HEK293T (cell line): ENCODE measurements around the gene TBX1.

Experiments
- FOXK2 ChIP-seq: fragments of 450-650 bp; IDR thresholded peaks from 2 replicates; pipeline ENCODE4 v1.6.1; 2016; ENCODE audit warnings: mild to moderate bottlenecking
- LEF1 ChIP-seq: fragments of 450-650 bp; IDR thresholded peaks from 2 replicates; pipeline ENCODE4 v1.6.1; 2017; ENCODE audit warnings: mild to moderate bottlenecking, borderline replicate concordance

DNA sequence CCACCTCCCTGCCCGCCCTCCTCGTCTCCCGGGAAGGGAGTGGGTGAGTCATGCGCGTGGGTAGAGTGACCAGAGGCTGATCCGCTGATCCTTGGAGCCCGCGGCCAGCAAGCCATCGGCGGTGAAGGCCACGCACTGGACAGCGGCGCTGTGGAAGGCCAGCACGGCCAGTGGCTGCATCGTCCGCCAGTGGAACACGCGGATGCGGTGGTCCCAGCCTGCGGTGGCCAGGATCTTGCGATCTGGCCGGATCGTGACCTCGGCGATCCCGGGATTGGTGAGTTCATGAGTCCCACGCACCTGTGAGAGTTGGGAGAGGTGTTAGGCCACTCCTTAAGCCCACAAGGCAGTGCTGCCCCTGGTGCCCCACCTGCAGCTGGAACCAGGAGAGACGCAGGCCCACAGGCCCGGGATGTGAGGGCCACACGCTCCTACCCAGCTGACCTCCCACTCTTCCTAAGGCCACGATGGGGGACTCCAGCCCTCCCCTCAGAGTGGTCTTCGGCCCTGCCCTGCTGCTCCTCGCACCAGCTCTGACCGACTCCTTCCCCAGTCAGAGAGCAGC lies 28.2 kb downstream of the TBX1 start:
- TF ChIP-seq LEF1 (no peak), FOXK2 (no peak)
